NCI-H1092 treated with DMSO at 0.1 percent for 48 hours (cell line): Measurements from ENCODE around the gene NEIL3.

Source experiments
- DNase-seq: peaks from one replicate; lab custom pipeline; 2025; lab: John Stamatoyannopoulos, UW

The NEIL3 gene

GRCh38 chr4:177309522-177310371 is at the start of gene NEIL3:
Gene NEIL3 (plus strand): TSS chr4:177309874. CDS start chr4:177309954, 80 bp downstream.
- DNase-seq = peak; percentile 83

DNA sequence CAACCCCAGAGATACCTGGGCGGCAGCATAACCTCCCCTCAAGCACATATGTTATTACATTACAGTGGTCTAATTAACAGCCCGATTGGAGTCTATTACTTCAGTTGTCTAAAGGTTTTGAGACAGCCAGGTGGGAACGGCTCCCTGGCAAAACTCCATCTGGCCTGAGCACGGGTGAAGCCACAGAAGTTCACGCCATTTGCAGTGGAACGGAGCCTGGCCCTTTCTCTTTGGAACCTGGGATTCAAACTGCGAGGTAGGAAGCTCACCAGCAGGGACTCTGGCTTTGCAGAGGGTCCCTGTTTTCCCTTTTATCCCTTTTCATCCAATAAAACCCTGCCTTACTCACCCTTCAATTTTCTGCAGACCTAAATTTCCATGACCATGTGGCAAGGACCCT is 45.9 kb upstream of the NEIL3 start:
- DNase-seq = no peak

DNA sequence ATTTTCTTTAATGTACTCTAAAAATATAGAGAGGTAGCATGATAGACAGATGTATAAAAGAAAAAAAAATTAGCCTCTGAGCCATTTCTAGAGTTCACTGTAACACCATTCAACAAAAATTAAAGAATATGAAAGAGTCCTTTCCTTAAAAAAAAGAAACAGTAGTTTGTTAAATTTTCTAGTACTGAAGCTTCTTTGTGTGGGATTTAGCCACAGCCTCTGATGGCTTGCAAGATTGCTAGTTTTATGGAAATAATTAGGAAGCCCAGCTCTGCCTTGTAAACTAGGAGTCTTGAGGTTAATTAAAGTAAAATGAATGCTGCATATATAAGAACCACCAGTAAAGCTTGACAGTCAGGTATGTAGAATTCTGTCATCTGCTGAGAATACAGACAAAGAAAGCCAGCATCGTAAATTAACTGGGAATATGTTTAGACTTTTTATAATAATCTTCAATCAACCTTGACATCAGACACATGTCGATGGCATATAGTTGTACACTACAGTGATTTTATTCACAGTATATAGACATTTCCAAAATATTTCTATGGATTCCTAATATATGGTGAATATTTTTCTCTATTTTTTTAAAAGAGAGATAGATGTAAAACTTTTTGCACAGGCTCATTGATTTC is 44.8 kb upstream of the NEIL3 start:
- no peak for DNase-seq

DNA sequence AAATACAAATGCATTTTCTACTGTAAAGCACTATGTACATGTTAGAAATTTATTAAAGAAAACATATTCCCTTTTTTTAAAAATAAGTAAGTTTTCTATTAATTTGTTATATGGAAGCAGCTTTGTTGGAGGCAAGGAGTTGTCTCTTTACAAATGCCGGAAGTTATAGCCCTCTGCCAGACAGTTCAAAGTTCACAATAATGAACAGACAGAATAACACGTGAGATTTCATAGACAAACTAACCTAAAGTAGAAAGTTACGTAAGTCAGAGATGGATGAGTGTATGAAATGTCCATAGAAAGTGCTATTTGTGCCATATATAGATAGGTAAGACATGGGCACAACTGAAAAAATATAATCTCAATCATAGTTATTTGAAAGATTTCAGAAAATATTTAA is 43.9 kb upstream of the NEIL3 start:
- DNase-seq = no peak

GRCh38 chr4:177266506-177266905 is 43.2 kb upstream of the NEIL3 start:
- DNase-seq = no peak

DNA sequence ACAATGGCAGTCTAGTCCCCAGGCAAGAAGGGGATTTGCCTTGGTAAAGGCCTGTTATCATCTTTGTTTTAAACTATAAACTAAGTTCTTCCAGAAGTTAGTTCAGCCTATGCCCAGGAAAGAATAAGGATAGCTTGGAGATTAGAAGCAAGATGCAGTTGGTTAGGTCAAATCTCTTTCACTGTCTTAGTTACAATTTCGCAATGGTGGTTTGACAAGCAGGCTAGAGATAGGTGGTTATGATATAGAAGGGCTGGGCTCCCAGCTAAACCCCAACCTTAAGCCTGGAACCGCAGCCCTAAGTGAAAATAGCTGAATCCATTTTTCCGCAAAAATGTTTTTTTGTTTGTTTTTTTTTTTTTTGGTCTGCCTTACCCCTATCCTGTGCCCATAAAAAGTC is 41.8 kb upstream of the NEIL3 start:
- no peak for DNase-seq

- no peak for DNase-seq
Observed at GRCh38 chr4:177271091-177271490, 38.6 kb upstream of the NEIL3 start.

- DNase-seq = no peak
Observed at GRCh38 chr4:177271915-177272766, 37.5 kb upstream of the NEIL3 start.

GRCh38 chr4:177275999-177276398 is 33.7 kb upstream of the NEIL3 start:
- no peak for DNase-seq

- no peak for DNase-seq
Observed at GRCh38 chr4:177281351-177281909, 28.2 kb upstream of the NEIL3 start.

- DNase-seq = no peak
Observed at GRCh38 chr4:177282284-177282835, 27.3 kb upstream of the NEIL3 start.

DNA sequence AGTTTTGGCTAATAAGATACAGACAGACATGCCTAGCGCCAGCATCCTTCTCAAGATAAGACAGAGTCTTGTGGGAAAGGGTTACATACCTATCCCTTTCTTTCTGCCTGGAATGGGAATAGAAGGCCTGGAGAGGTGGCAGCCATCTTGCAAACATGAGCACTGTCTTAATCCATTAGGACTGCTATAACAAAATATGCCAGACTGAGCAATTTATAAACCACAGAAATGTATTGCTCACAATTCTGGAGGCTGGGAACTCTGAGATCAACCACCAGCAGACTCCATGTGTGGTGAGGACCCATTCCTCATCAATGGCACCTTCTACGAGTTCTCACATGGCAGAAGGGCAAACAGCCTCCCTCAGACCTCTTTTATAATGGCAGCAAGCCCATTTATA is 26.5 kb upstream of the NEIL3 start:
- no peak for DNase-seq

GRCh38 chr4:177285953-177286352 is 23.7 kb upstream of the NEIL3 start:
- no peak for DNase-seq

DNA sequence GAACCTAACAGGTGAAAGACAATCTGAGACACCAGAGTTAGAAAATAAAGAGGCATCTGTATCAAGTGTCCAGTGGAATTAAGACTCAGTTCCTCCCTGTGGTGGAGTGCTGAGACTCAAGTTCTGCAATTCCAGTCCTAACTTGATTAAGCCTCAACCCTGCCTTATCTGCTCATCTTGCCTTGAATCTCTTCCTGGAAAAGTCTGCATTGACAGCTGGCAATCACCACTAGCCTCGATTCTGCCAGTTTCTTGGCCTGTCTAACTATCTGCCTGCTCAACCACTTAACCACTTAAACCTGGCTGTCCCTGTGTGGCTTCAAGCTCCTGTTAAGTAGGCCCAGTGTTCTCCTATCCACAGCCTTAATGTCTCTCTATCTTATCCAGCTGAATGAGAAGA is 22.4 kb upstream of the NEIL3 start:
- no peak for DNase-seq

- no peak for DNase-seq
Observed at GRCh38 chr4:177288335-177288734, 21.3 kb upstream of the NEIL3 start.

GRCh38 chr4:177290780-177291179 is 18.9 kb upstream of the NEIL3 start:
- no peak for DNase-seq

DNA sequence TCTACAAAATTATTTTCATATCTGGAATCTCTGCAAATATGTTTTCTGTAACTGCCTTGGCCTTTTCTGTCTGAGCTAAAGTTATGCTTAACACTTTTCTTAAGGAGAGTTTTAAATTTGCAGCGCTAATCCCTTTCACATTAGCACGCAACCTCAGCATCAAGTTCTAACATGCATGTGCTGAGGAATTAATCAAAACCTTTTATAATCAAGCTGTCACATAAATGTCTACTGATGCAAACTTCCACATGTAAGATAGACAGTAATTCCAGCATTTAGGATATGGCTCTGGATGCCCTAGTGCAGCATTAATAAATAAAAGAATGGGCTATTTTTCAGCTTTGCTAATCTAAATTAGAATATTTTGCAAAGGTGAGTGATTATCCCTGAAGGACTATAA is 17.5 kb upstream of the NEIL3 start:
- DNase-seq = no peak

- no peak for DNase-seq
Observed at GRCh38 chr4:177293208-177294033, 16.3 kb upstream of the NEIL3 start.

GRCh38 chr4:177297785-177298391 is 11.8 kb upstream of the NEIL3 start:
- no peak for DNase-seq

- no peak for DNase-seq
Observed at GRCh38 chr4:177301126-177301639, 8.5 kb upstream of the NEIL3 start.
